Activated gamma-delta T cell (primary cell): Measurements from ENCODE around the gene RGS9BP.
A peak's percentile ranks its signal among the peaks of the same experiment; 100 is the strongest.
"Not testable (repeated sequence)": the region's sequence is repeated elsewhere in the genome, so short reads cannot be mapped to it uniquely, and the experiment has no call there.

ENCODE experiments used
- DNase-seq: peaks from one replicate; lab custom pipeline; 2025; lab: John Stamatoyannopoulos, UW

Gene RGS9BP

DNA sequence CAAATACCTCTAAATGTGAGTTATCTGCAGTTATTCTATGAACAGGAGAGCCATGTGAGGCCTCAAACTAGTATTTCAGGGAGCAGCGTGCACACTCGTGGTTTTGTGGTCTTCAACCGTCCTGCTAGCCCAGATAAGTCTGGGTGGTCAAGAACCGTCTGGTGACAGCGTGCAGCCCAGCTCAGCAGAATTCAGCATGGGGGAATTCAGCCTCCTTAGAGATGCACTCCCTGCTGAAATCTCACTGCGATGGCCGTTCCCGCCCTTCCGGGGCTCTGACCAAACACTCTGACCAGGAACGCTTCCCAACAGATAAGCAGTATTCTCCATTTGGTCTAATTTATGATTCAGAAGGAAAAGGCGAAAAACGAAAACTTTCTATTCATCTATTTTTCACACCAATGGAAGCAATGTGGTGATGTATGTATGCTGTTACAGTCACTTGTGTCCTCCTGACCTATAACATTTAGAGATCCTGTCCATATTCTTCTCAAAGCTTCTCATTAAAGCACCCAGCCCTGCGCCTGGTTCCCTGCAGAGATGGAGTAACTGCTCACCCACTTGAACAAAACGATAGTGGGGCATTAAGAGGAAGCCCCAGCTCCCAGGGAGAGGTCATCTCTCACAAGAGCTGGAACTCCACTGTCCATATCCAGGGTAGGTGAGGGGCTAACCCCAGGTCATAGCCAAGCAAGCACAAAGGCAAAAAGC lies 3.6 kb upstream of the RGS9BP start:
- DNase-seq, result no peak

- DNase-seq, result no peak
Observed at GRCh38 chr19:32672841-32673240, 2.8 kb upstream of the RGS9BP start.

- no peak for DNase-seq
Observed at GRCh38 chr19:32673573-32673972, 2.1 kb upstream of the RGS9BP start.

- peak; percentile 34 for DNase-seq
Observed at GRCh38 chr19:32674153-32674930, 1.3 kb upstream of the RGS9BP start.

- peak; percentile 97 for DNase-seq
Observed at GRCh38 chr19:32674931-32675719, 523 bp upstream of the RGS9BP start, which contains the start of gene ANKRD27. Gene ANKRD27 (minus strand): TSS chr19:32675180. CDS start chr19:32659015, 16,165 bp downstream.

DNA sequence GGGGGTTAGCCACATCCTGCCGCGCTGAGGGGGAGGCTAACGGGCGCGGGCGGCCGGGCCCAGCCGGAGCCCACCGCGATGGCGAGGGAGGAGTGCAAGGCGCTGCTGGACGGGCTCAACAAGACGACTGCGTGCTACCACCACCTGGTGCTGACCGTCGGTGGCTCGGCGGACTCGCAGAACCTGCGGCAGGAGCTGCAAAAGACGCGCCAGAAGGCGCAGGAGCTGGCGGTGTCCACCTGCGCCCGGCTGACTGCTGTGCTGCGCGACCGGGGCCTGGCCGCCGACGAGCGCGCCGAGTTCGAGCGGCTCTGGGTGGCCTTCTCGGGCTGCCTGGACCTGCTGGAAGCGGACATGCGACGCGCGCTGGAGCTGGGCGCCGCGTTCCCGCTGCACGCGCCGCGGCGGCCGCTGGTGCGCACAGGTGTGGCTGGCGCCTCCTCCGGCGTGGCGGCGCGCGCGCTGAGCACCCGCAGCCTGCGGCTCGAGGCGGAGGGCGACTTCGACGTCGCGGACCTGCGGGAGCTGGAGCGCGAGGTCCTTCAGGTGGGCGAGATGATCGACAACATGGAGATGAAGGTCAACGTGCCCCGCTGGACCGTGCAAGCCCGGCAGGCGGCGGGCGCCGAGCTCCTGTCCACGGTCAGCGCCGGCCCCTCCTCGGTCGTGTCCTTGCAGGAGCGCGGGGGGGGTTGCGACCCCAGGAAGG lies 692 bp downstream of the RGS9BP start:
- DNase-seq, result no peak

DNA sequence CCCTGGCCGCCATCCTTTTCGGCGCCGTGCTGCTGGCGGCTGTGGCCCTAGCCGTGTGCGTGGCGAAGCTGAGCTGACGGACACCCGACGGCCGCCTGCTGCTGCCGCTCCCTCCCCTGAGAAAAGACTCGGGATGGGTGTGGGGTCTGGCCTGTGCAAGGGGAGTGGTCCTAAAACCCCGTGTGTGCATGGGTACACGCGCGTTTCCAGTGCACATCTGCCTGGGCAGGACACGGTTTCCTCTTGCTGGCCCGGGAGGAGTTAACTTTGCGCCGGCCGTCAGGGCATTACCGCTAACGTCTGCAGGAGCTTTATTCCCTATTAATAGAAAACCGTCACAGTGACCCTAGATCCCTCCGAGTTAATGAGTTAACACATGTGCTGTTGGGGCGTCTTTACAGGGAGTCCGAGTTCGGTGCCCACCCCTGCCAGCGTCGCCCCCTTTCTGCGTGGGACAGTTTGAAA lies 1.3 kb downstream of the RGS9BP start:
- DNase-seq, result no peak

DNA sequence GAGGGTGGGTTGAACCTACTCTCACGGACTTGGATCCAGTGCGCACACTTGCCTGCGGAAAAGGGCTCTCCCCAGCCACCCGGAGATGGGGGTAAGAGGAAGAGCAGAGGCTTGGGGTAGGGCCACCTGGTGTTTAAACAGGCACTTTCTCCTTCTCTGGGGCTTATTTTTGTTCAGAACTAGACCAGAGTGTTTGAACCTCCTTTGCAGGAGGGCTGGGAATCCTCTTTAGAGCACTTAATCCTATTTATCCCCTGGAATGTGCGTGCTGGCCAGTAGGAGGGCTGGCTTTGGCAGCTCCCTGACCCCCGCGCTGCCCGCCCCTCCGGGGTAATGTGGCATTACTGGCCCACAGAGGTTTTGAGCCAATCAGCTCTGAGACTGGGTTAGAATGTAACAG lies 2.0 kb downstream of the RGS9BP start:
- no peak for DNase-seq

DNA sequence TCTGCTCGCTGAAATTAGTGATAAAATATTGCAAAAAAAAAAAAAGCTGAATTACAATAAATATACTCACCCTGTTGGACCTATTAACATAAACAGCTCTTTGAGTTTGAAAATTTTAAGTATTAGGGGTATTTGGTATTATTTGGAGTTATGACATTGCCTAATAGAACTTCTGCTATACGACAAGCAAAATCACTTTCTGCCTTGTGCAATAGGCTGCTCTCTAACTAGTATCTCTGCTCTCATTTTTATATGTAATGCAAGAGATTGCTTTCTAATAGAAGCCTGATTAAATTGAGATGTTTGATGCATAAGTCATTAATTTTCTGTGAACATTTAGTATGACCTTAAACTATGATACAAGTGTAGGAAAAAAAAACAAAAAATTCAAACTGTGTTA lies 5.3 kb downstream of the RGS9BP start:
- no peak for DNase-seq

- no peak for DNase-seq
Observed at GRCh38 chr19:32682317-32682716, 6.7 kb downstream of the RGS9BP start.

GRCh38 chr19:32686847-32687475 lies 11.3 kb downstream of the RGS9BP start:
- no peak for DNase-seq

DNA sequence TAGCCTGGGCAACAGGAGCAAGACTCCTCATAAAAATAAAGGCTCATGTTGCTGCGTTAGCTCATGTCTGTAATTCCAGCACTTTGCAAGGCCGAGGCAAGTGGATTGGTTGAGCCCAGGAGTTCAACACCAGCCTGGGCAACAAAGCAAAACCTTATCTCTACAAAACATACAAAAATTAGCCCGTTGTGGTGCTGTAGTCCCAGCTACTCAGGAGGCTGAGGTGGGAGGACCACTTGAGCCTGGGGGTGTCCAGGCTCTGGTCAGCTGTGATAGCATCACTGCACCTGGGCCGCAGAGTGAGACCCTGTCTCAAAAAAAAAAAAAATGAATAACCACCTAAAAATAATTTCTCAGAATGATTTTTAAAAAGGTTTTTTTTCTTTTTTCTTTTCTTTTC lies 12.0 kb downstream of the RGS9BP start:
- no peak for DNase-seq

- no peak for DNase-seq
Observed at GRCh38 chr19:32688311-32688710, 12.7 kb downstream of the RGS9BP start.

GRCh38 chr19:32691291-32691951 lies 15.8 kb downstream of the RGS9BP start, which contains the start of gene NUDT19:
Gene NUDT19 (plus strand): TSS chr19:32691821. CDS start chr19:32691961, 140 bp downstream.
- DNase-seq, result peak; percentile 48

DNA sequence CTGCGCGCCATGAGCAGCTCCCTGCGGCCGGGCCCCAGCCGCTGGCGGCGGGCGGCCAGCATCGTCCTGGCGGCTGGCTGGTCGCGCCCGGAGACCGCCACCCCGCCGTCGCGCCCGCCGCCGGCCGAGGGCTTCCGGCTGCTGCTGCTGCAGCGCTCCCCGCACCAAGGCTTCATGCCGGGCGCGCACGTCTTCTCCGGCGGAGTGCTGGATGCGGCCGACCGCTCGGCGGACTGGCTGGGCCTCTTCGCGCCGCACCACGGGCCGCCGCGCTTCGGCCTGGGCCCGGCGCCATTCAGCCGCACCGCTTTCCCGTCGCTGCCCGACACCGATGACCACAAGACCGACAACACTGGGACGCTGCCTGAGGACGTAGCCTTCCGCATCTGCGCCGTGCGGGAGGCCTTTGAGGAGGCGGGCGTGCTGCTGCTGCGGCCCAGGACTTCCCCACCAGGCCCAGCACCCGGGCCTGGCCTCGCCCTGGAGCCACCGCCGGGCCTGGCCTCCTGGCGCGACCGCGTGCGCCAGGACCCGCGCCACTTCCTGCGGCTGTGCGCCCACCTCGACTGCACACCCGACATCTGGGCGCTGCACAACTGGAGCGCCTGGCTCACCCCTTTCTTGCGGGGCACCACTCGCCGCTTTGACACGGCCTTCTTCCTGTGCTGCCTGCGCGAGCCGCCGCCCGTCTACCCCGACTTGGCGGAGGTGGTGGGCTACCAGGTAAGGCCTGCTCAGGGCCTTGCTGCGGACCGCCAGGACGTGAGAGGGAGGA lies 16.5 kb downstream of the RGS9BP start:
- peak; percentile 50 for DNase-seq

DNA sequence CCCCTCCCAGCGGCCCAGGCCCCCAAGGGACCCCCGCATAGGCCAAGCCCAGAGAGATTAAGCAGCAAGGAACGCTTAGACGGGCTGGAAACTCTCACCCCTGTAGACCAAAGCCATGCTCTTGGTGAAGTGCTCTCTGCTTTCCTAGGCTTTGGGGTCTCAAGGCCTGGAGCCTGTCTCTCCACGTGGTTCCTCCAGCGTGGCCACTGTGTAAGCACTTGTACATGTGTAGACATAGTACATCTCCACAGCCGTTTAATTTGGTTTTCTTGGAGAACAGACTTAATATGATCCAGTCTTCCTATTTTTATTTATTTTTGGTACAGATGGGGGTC lies 17.0 kb downstream of the RGS9BP start:
- no peak for DNase-seq

- DNase-seq, result not testable (repeated sequence)
Observed at GRCh38 chr19:32693151-32694108, 17.8 kb downstream of the RGS9BP start.

- not testable (repeated sequence) for DNase-seq
Observed at GRCh38 chr19:32694316-32694715, 18.7 kb downstream of the RGS9BP start.

DNA sequence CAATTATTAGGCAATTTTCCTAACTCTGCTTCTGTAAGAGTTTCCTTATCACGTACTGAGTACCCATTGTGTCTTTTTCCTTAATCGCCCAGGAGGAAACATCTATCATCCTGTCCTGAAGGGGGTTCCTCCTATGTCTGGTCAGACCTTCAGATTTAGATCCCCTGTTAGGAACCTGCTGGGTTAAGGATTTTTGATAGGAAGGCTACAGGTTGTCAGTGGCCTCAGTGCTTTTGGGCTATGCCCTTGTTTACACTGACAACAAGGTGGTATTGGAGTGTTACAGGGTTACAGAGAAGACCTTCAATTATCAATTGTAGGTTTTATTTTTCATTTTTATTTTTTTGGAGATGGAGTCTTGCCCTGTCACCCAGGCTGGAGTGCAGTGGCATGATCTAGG lies 19.2 kb downstream of the RGS9BP start:
- DNase-seq, result not testable (repeated sequence)
